HG03159 (cell line): Measurements from ENCODE around the gene MGA.

Experiments used
- ATAC-seq: cut with Tn5 transposase; IDR thresholded peaks from one replicate; pipeline ENCODE4 v1.9.1; 2021; ENCODE audit warnings: mild to moderate bottlenecking, moderate library complexity; ENCODE audit not compliant: unreplicated experiment

Gene MGA

GRCh38 chr15:41804916-41805666 is 144.9 kb downstream of the MGA start:
- ATAC-seq, result no peak

GRCh38 chr15:41805711-41806110 is 145.5 kb downstream of the MGA start:
- ATAC-seq, result no peak

- ATAC-seq, result no peak
Observed at GRCh38 chr15:41806291-41807181, 146.3 kb downstream of the MGA start.

GRCh38 chr15:41809121-41809520 is 148.9 kb downstream of the MGA start:
- no peak for ATAC-seq

GRCh38 chr15:41809526-41810220 is 149.5 kb downstream of the MGA start:
- ATAC-seq, result no peak

- ATAC-seq, result no peak
Observed at GRCh38 chr15:41810651-41811431, 150.6 kb downstream of the MGA start.

- ATAC-seq, result peak; percentile 60
Observed at GRCh38 chr15:41811432-41812195, 151.4 kb downstream of the MGA start.

GRCh38 chr15:41812820-41813375 is 152.7 kb downstream of the MGA start:
- no peak for ATAC-seq

- no peak for ATAC-seq
Observed at GRCh38 chr15:41813426-41813825, 153.2 kb downstream of the MGA start.

- ATAC-seq, result no peak
Observed at GRCh38 chr15:41814534-41814933, 154.3 kb downstream of the MGA start.

- ATAC-seq, result no peak
Observed at GRCh38 chr15:41816788-41817187, 156.6 kb downstream of the MGA start.

- no peak for ATAC-seq
Observed at GRCh38 chr15:41817327-41817726, 157.1 kb downstream of the MGA start.

GRCh38 chr15:41817781-41818180 is 157.6 kb downstream of the MGA start:
- ATAC-seq, result no peak

GRCh38 chr15:41819455-41820050 is 159.3 kb downstream of the MGA start:
- ATAC-seq, result no peak

GRCh38 chr15:41820791-41821423 is 160.7 kb downstream of the MGA start:
- no peak for ATAC-seq

GRCh38 chr15:41821831-41822230 is 161.6 kb downstream of the MGA start:
- ATAC-seq, result no peak

- no peak for ATAC-seq
Observed at GRCh38 chr15:41822471-41822870, 162.3 kb downstream of the MGA start.
